ENCODE results near the gene DRGX. TPM values are rescaled to one million over a fixed set of nuclear protein-coding genes. Genes with fewer than 3 reads are reported as not detected.

DRGX gene
- total RNA-seq, 1 donor from 2014 or later: not detected

DNA sequence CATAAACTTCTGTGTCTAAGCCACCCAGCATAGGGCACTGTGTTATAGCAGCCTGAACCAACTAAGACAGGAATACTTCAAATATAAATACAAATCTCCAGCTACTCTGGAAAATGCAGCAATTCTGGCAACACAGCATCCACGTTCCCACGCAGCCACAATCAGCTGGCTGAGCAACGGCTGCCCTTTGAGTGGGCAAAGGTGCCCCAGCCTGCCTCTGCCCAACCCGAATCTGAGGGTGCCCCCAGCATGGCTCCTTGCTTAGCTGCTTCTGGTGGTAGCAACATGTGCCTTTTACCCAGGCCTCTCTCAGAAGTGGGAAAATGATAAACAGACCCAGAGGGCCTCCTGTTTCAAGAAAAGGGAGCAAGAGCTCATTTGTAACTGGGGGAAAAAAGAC is 12.0 kb downstream of the DRGX start:
- no peak for DNase-seq (ENCODE audit: extremely low read depth, low read depth, low spot score)

DNA sequence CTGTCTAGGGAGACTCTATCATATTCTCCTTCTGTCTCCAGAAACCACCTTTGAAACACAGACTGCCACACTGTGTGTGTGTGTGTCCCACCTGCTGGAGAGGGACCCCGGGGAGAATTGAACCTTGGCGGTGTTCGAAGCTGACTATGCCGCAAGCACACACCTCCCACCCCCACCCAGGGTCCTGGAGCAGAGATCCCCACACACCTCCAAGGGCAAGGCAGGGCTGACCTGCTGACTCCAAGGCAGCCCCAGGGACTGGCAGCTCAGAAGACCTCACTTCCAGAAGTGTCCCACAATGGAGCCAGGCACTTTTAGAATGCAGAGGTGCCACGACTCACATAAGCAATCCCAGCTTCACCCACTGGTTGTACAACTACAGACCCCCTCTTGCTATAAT is 13.1 kb downstream of the DRGX start:
- no peak for DNase-seq (ENCODE audit: extremely low read depth, low read depth, low spot score)

DNA sequence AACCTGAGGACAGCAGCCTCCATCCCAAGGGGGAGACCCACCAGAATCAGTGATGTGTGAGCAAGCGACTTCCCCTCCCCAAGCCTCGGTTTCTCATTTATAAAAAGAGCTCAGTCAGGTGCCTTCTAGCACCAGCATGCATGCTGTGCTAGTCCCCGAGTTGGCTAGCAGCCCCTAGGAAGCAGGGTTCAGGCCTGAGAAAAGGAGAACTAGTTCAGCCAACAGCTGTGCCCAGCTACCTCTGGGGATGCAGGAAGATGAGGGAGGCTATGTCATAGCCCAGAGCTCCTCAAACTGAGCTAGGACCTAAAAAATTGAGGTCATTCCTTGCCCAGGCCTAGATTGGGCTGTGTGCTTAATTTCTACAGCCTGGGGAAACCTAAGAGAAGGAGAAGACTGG is 13.7 kb downstream of the DRGX start:
- DNase-seq (ENCODE audit: extremely low read depth, low read depth, low spot score): no peak

DNA sequence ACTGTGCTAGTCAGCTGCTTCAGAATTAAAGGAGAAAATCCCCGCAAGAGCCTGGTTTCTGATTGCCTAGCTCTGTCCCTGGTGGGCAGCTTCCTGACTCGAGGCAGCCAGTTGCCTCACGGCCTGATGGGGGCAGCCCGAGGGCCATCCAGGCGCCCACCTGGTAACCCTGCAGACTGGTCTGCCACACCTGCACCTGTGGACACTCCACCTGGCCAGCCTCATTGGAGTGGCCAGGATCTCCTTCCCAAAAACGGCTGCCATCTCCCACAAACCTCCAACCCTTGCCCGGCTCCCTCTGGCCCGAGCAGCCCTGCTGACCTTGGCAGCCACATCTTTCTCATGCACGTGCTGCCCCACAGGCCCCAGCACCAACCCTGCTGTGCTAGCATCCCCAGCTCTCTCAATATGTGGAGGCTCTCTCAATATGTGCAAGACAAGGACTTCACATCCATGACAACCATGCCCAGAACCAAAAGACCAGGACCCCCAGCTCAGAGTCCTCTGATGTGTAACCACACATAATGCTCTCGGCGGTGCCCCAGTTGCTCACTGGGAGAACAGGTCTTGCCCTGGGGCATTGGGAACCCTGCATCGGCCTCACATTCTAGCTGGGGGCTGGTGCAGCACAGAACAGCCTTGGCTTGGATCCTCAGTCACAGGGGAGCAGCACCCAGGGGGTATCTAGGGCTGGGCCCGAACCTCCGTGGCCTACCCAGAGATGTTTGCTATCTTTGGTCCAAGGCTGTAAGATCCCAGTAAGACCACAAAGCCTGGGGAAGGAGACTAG is 14.6 kb downstream of the DRGX start:
- no peak for DNase-seq (ENCODE audit: extremely low read depth, low read depth, low spot score)

DNA sequence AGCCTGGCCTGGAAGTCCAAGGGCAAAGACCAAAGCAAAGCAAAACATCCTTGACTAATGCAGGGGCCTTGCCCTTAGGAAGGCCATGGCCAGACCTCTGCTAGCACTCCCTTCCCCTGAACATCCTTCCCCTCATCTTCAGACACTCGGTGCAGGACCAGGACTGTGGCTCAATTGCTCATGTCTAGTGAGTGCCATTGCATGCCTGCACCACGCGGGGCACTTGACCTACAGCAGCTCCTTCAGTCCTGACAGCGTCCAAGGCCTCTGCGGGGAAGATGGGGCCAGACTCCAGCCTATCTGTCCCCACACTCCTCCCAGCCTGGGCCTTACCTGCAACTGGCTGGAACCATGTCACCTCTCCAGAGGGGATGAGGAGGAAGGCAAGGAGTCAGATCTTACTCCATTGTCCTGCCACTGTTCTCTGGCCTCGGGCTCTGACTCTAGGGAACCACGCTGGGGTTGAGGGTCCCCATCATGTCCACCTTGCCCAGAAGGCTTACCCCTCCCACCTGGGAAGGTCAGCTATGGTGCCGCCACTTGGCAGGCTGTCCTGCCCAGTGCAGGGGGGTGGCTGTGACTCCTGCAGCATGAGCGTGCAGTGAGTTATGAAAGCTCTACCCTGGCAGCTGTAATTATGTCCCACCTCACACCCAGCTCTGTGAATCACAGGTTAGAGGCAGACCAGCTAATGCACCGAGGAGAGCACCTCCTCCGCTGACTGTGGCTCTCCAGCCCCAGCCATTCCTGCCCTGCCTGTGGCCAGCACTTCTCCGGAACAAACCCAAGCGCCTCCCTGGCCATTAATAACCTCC is 16.1 kb downstream of the DRGX start:
- no peak for DNase-seq (ENCODE audit: extremely low read depth, low read depth, low spot score)

DNA sequence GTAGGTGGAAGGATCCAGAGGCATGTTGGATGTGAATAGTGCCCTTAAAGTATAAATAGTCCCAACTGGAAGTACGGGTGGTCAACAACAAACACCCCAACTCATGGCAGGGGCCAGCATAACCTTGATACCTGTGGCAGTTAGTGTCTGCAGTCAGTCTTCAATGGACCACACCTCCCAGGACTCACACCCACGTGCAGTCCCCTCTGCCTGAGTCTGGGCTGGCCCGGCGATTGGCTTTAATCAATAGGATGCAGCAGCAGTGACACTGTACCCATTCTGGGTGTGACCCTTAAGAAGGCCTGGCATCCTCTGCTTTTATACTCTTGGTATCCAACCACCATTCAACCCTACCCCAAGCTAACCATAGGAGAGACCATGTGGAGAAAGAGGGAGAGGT is 18.6 kb downstream of the DRGX start:
- no peak for DNase-seq (ENCODE audit: extremely low read depth, low read depth, low spot score)

DNA sequence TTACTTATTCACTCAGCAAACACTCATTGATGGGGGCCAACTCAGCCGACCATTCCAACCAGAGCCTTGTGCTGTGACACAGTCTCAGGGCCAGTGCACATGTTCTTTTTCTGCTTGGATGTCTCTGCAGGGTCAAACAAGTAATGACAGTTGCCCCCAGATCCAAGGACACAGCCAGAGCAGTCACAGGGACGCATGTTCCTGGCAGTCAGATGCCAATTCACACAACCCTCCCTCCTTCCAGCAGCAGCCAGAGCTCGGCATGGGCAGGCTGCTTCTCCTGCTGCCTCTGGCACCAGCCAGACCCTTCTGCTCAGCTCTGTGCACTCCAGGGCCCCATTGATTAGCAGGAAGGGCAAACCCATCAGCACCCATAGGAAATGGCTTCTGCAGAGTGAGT is 20.3 kb downstream of the DRGX start:
- DNase-seq (ENCODE audit: extremely low read depth, low read depth, low spot score): no peak

DNA sequence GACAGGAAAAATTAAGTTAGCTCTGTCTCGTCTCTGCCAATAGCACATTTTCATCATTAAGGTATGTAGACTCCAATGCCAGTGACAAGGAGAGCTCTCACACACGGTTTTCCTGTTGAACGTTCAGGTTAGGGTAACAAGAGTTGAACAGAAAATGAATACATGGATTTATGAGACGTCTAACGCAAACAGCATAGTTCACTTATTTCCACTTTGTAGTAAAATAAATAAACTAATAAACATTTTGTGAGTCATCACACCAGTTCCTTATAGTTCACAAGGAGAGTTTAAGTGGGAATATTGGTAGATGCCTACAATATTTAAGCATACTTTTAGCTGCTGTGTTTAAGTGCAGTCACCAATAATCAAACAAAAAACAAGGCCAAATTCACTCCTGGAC is 21.1 kb downstream of the DRGX start:
- no peak for DNase-seq (ENCODE audit: extremely low read depth, low read depth, low spot score)

DNA sequence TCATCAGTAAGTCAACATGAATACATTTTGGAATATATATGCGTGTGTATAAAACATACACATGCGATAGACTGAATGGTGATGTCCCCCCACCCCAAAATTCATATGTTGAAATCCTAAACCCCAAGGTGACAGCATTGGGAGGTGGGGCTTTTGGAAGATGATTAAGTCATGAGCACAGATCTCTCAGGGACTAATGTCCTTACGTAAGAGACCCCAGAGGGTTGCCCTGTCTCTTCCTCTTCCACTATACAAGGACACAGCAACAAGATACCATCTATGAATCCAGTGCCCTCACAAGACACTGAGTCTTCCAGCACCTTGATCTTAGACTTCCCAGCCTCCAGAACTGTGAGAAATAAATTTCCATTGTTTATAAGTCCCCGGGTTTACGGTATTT is 22.5 kb downstream of the DRGX start:
- DNase-seq (ENCODE audit: extremely low read depth, low read depth, low spot score): no peak

DNA sequence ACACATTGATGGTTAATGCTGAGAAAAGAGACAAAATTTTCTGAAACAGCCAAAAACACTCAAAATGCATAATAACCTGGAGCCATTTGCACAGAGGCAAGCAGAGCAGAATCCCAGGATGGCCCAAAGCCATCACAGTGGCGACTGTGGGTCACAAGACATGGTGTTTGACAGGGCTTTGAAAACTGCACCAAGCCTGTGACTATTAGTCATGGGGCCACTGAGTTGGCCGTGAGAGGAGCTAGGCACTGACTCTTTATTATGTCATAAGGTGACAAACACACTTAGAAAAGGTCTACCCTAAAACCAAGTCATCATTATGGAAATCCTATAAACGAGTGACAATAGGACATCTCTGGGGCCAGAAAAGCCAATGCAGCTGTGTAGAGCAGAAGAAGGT is 23.9 kb downstream of the DRGX start:
- DNase-seq (ENCODE audit: extremely low read depth, low read depth, low spot score): no peak

DNA sequence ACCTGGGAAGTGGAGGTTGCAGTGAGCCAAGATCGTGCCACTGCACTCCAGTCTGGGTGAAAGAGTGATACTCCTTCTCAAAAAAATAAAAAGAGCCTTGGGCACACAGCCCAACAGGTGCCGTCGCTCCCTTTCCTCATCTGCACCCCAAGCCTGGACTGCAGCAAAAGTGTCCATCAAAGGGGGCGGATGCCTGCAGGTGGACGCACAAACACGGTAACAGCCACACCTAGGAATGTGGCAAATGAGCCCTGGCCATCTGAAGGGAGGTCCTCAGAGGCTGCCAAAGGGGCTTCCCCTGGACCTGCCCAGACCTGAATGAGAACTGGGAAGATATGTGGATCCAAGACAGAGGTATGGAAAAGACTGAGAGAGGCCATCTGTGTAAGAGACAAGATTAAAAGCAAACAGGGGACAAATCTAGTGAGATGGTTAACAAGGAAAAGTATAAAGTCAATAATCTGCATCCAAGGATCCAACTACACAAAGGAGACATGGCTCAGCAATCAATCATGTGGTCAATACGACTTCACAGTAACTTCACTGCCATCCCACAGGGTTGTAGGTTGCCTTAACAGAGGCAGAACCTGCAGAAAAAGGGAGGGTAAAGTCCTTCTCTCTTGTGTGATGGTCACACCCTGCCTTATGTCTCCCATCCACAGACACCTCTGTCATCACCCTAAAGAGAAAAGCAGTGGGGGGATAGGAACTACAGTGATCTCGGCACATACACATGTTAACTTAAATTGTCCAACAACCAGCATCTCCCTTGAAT is 25.4 kb downstream of the DRGX start:
- DNase-seq (ENCODE audit: extremely low read depth, low read depth, low spot score): no peak

DNA sequence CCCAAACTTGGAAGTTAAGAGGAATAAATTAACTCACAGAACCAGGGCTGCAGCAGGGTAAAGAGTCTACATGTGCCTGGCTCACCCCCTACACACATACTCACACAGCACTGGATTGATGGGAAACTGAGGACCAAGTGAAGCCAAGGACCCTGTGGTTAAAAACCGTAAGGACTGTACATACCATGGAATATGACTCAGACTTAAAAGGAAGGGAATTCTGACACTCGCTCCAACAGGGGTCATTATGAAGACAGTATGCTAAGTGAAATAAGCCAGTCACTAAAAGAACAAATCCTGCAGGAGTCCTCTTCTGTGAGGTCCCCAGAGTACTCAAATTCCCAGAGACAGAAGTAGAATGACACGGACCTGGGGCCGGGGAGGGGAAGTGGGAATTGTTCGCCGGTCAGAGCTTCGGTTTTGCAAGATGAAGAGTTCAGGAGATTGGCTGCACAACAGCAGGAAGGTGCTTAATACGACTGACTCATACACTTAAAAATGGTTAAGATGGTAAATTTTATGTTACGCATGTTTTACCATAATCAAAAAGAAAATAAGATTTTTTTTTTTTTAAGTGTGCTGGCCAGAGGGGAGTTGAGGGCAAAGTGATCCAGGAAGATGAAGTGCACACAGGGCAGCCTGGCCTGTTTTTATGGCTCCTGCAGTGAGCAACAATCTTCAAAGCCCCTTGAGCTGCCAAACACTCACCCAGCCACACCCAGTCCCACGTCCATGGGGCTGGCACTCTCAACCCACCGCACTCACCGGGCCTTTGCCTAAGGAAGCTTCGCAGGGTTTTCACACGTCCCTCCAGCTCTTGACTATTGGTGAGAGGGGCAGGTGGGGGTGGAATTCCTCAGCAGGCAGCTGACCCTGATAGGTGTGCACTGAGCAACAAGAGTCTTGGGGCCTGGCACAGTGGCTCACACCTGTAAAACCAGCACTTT is 26.4 kb downstream of the DRGX start:
- no peak for DNase-seq (ENCODE audit: extremely low read depth, low read depth, low spot score)

DNA sequence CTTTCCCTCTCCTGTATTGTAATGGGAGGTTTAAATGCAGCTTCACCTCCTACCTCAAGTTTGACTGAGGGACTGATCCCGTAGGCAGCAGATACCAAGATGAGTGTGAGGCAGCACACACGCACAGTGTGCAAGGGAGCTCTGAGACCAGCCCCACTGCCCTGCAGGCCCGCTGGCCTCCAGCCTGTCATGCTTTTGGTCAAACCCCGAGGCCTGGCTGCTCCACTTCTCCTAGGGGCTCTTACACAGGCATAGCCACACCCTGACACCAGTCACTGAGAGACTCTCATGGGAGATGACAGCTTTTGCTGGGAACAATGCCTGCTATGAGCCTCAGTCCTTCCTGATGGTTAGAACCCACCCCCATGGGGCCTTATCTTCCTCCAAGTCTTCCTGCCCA is 27.6 kb downstream of the DRGX start:
- no peak for DNase-seq (ENCODE audit: extremely low read depth, low read depth, low spot score)

DNA sequence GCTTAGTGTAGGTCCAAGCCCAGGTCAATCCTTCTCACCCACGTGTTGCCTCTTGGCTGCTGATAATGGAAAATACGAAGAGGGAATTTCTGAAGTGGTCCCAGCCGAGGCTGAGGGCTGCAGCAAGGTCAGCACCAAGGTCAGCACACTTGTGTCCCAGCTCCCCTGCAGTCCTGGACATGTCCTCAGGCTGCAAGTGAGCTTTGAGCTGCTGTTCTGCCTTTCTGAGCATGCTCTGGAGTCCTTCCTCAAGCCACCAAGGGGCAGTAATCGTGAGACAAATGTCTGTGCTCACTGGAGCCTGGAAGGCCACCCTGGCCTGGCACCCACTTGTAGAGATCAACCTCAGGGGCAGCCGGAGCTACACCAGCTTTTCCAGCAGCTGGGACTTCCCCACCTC is 28.3 kb downstream of the DRGX start:
- no peak for DNase-seq (ENCODE audit: extremely low read depth, low read depth, low spot score)

DNA sequence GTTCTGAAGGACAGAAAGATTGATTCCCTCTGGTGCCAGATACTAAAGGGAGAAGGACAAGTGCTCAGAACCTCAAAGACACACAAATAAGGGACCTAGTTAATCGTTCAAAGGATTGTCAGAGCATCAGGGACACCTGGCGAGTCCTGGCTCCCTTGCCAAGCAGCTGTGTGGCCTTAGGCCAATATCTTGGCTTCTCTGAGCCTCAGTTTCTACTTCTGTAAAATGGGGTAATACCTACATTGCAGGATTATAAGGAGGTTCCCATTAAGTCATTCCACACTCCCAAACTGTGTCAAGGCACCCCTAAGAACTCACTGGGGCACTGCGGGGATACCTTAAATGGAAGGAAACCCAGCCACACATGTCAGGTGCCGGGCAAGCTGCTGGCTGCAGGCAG is 29.4 kb downstream of the DRGX start:
- DNase-seq (ENCODE audit: extremely low read depth, low read depth, low spot score): no peak

DNA sequence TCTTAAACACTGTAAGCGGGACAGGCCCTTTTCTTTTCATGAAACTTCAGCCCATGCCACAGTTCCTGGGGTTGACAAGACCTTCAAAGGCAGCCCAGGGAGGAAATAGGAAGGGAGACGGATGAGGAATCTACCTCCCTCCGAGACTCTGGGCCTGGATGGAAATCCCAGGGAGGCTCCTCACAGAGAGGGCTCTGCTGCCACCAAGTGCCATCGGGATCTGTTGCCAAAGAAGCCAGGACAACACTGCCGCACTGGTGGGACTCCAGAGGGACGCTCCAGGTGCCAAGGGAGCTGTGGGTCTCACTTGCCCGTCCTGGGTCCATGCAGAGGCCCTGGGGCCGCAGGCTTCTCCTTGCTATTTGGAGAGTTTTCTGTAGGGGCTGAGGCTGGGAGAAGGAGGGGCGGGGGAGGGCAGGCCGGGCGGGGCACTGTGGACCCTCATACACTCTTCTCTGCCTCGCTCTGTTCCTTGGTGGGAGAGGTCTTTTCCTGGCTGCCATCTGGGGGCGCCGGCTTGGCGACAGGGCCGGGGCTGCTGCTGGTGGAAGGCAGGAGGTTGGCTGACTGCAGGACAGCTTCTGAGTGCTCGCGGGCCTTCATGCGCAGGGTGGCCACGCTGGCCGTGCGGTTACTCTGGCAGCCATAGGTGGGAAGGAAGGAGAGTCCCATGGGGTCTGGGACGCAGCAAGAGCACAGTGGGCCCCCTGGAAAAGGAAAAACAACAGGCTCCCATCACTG is 30.0 kb downstream of the DRGX start:
- no peak for DNase-seq (ENCODE audit: extremely low read depth, low read depth, low spot score)

DNA sequence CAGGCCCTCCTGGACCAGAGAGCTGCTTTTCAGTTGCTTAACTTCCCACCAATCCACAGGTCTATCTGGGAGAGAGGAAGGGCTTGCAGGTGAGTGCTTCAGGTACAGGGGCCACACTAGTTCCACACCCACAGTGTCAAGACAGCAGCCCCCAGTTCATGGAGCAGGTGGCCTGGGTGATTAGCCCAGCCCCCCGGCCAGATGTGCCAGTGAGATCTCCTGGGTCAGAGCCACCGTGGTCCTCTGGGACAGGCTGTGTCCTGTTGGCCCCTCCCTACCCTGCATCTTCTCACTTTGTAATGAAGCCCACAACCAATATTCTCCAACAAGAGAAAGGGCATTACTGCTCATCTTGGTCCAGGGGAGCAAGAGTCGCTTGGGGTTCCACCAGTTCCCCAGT is 30.6 kb downstream of the DRGX start:
- DNase-seq (ENCODE audit: extremely low read depth, low read depth, low spot score): no peak

DNA sequence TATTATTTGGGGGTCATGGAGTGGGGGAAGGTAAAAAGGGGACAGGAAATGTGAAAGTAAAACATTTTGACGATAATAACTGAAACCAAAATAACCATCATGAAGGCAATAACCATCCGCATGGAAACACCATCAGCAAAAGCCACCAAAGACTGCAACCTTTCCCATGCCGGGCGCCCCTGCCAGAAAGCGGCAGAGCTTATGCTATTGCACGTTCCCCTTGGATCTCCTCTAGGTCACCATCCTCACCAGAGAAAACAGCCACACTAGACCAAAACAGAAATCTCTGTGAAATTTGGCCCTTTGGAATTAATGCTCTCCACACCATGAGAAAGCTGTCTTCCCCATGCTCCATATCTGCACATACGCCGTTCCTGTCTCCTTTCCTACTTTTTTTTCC is 31.1 kb downstream of the DRGX start:
- DNase-seq (ENCODE audit: extremely low read depth, low read depth, low spot score): no peak

DNA sequence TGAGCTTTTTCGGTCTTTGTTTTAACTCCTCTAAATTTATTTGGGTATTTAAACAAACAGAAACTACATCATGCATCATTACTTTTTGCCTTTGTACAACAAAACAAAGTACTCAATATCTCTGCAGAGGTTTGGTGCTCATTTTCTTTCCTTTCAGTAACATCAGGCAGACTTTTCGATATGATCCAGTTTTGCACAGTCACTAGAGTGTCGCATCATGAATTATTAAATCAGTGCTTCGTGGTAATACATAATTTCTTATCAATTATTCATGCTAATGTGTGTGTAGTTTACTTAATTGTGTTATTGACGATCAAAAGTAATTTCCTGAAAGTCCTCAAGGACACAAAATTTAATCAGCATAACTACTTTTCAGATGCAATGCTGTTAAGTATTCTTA is 31.8 kb downstream of the DRGX start:
- no peak for DNase-seq (ENCODE audit: extremely low read depth, low read depth, low spot score)

All from glomerular endothelial cell (primary cell).